ENCODE results near the gene TMED1.
"Not testable (repeated sequence)": the region's sequence is repeated elsewhere in the genome, so short reads cannot be mapped to it uniquely, and the experiment has no call there.

TMED1 gene

GRCh38 chr19:10862561-10863106 is 26.6 kb upstream of the TMED1 start:
- in situ Hi-C loops (cut with HindIII; ENCODE audit: low sequenced_read_pairs), result no loop called here

DNA sequence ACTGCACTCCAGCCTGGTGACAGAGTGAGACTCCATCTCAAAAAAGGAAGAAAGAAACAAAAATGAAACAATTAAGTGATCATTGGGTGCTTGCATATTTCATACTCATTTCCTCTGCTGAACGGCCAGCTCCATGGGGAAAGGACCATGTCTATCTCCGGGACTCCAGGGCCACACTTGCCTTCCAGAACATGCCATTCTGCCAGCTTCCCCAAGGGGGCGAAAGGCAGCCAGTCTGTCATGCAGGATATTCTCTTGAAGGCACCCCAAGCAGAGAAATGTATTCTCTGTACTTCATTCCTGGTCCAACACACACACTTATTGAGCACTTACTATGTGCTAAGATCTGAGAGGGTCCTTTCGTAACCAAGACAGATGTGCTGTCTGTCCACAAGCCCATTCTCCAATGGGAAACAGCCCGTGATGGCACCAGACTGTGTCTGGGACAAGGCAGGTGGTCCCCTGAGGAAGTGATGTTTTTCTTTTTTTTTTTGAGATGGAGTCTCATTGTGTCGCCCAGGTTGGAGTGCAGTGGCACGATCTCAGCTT is 25.2 kb upstream of the TMED1 start:
- in situ Hi-C loops (cut with HindIII; ENCODE audit: low sequenced_read_pairs), result no loop called here

GRCh38 chr19:10858204-10858828 is 22.3 kb upstream of the TMED1 start:
- in situ Hi-C loops (cut with HindIII; ENCODE audit: low sequenced_read_pairs), result no loop called here

DNA sequence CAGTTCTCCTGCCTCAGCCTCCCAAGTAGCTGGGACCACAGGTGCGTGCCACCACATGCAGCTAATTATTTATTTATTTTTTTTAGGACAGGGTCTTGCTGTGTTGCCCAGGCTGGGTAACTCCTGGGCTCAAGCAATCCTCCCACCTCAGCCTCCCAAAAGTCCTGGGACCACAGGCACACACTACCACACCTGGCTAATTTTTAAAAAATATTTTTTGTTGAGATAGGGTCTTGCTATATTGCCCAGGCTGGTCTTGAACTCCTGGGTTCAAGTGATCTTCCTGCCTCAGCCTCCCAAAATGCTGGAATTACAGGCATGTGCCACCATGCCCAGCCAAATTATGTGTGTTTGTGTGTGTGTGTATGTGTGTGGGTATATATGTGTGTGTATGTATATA is 20.9 kb upstream of the TMED1 start:
- in situ Hi-C loops (cut with HindIII; ENCODE audit: low sequenced_read_pairs), result not testable (repeated sequence)

DNA sequence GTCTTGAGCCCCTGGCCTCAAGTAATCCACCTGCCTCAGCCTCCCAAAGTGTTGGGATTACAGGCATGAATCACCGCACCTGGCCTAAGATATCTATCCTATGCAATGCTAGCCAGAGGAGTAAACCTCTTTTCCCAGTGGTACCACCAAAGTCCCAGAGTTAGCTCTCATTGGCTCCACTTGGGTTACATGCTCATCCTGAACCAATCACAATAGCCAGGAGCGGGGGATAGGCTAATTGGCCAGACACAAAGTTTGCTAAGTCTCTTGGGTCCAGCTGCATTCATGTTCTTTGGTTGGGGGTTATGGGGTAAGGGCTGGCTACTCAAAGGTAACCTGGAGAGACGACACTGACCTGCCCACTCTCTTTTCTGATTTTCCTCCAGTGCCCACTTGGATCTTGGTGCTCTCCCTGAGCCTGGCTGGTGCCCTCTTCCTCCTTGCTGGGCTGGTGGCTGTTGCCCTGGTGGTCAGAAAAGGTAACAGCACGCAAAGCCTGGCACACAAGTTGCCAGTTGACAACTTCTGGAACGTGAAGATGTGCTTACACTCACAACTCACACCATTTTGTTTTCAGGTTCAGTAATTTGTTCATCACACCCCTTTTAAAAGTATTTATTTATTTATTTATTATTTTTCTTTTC is 20.0 kb upstream of the TMED1 start:
- in situ Hi-C loops (cut with HindIII; ENCODE audit: low sequenced_read_pairs), result no loop called here

DNA sequence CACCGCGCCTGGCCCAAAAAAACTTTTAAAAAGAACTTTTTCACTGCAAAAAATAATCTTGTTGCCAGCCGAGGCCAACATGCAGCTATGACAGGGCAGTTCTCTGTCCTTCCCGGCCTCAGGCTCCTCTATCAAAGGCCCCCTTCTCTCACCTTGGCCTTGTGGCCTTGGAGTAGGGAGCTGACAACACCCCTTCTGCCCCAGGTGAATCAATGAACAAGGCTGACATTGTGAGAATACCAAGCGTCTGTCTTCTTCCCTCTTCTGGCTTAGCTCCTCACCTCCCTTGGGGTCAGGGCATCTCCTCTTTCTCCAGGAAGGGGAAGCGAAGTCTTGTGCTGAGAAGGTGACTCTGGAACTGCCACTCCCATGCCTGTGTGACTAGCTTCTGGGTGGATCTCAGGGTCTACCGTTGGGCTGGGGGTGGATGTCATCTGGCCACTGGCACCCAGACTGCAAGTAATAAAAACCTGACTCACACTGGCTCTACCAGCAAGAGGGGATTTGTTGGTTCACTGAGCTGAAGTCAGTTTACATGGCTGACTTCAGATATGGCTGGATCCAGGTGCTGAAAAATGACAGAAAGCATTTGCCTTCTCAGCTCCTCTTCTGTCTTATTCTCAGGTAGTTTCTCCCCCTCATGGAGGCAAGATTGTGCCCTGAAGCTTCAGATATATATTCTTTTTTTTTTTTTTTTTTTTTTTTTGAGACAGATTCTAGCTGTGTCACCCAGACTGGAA is 18.5 kb upstream of the TMED1 start:
- in situ Hi-C loops (cut with HindIII; ENCODE audit: low sequenced_read_pairs), result no loop called here

DNA sequence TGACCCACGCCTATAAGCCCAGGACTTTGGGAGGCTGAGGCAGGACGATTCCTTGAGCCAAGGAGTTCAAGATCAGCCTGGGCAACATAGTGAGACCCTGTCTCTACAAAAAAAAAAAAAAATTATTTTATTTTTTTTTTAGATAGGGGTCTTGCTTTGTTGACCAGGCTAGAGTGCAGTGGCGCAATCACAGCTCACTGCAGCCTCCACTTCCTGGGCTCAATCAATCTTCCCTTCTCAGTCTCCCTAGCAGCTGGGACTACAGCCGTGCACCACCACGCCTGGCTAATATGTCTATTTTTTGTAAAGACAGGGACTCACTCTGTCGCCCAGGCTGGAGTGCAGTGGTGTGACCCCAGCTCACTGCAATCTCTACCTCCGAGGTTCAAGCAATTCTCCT is 16.9 kb upstream of the TMED1 start:
- in situ Hi-C loops (cut with HindIII; ENCODE audit: low sequenced_read_pairs), result no loop called here

DNA sequence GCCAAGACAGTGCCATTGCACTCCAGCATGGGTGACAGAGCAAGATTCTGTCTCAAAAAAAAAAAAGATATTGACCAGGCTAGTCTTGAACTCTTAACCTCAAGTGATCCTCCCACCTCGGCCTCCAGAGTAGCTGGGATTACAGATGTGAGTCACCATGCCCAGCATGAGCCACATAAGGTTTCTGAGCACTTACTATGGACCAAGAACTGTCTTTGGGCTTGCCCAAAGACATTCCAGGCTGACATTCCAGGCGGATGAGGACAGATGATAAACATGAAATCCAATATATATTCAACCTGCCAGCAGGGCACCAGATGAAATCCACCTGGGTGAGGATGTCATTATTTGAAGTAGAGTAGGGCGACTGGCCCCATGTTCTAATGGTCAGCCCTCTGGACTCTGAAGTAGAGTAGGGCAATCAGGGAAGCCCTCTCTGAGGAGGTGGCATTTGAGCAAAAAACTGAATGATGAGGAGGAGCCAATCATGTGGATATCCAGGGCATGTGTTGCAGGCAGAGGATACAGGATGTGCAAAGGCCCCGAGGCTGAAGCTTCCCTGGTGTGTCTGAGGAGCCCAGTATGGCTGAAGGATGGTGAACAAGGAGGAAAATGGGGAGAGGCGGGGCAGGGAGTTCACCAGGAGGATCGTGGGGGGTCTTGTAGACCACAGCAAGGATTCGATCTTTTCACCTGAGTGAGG is 16.2 kb upstream of the TMED1 start:
- in situ Hi-C loops (cut with HindIII; ENCODE audit: low sequenced_read_pairs), result no loop called here

DNA sequence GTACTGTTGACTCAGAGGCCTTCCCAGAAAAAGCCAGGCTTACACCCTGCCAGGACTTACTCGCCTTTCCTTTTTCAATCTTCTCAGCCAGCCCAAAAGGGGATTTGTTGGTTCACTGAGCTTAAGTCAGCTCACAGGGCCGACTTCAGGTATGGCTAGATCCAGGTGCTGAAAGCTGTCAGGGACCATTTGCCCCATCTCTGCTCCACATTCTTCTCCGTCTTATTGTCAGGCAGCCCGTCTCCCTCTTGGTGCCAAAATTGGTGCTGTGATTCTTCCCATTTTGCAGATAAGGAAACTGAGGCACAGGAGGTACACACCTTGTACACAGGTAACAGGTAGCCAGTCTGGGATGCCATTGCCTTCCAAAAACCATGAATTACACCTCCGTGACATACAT is 14.6 kb upstream of the TMED1 start:
- in situ Hi-C loops (cut with HindIII; ENCODE audit: low sequenced_read_pairs), result no loop called here

GRCh38 chr19:10848230-10848856 is 12.3 kb upstream of the TMED1 start, which contains the start of gene C19orf38:
Gene C19orf38 (plus strand): TSS chr19:10848415. CDS start chr19:10848509, 94 bp downstream.
- in situ Hi-C loops (cut with HindIII; ENCODE audit: low sequenced_read_pairs), result no loop called here

DNA sequence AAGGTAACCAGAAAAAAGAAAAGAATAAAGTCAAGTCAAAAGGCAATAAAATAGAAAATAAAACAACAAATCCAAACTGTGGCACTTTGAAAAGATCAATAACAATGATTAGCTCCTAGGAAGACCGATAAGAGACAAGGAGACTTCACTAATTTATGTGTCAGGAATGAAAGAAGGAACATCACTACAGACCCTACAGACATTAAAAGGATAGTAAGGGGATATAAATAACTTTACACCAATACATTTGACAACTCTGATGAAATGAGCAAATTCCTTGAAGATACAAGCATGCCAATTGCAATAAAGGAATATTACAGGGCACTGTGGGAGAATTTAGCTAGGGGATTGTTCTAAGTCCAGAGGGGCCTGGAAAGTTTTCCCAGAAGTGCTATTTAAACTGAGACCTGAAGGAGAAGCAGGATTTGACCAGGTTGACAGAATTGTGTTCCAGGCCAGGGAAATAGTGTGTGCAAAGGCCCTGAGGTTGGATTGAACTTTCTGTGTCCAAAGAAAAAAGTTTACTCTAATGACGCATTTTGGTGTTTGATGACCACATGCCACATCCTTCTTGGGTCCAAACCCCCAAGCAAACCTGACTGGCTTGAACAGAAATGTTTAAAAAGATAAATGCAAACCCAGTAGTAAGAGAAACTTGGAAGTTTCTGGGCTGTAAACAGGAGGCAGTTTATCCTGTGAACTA is 10.6 kb upstream of the TMED1 start:
- in situ Hi-C loops (cut with HindIII; ENCODE audit: low sequenced_read_pairs), result no loop called here

- in situ Hi-C loops (cut with HindIII; ENCODE audit: low sequenced_read_pairs), result no loop called here
Observed at GRCh38 chr19:10842788-10843187, 6.8 kb upstream of the TMED1 start.

GRCh38 chr19:10839114-10840050 is 3.4 kb upstream of the TMED1 start:
- in situ Hi-C loops (cut with HindIII; ENCODE audit: low sequenced_read_pairs), result no loop called here

GRCh38 chr19:10838377-10838776 is 2.4 kb upstream of the TMED1 start:
- in situ Hi-C loops (cut with HindIII; ENCODE audit: low sequenced_read_pairs), result no loop called here

DNA sequence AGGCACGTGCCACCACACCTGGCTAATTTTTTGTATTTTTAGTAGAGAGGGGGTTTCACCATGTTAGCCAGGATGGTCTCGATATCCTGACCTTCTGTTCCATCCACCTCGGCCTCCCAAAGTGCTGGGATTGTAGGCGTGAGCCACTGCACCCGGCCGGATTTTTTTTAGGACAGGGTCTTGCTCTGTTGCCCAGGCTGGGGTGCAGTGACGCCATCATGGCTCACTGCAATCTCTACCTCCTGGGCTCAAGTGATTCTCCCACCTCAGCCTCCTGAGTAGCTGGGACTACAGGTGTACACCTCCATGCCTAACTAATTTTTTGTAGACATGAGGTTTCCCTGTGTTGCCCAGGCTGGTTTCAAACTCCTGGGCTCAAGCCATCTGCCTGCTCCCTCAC is 1.6 kb upstream of the TMED1 start:
- in situ Hi-C loops (cut with HindIII; ENCODE audit: low sequenced_read_pairs), result not testable (repeated sequence)

DNA sequence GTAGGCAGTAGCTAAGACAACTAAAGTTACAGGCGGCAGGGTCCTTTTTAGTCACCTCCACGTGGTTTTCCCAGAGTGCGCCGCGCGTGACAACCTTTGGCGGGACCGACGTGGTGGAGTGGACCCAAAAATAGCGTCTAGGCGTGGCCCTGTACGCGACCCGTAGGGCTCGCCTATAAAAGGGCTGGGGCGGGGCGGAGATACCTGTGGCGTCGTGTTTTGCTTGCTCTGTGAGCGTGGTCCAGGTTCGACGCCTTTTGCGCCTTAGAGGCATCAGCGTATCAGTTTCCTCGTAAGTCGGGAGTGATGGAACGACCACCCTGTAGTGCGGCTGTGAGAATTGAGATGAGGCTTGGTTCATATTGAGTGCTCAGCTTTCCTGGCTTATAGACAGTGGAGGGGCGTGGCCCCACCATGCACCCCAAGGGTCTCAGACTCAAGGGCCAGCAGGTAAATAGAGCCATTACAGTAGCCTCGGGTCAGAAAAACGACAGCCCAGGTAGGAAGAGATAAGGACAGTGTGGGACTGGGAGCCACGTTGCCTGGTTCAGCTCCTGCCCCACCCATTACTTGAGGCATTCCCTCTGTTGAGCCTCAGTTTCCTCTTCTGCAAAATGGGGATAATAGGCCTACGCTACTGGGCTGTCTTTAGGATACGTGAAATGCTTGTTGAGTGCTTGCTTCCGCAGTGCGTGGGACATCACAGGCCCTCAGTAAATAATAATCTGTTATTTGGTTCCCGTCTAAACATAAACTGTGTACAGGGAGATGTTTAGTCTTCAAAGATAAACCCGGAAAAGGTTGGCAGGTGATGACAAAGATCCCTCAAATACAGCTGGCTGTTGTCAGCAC is 693 bp upstream of the TMED1 start:
- in situ Hi-C loops (cut with HindIII; ENCODE audit: low sequenced_read_pairs), result no loop called here

DNA sequence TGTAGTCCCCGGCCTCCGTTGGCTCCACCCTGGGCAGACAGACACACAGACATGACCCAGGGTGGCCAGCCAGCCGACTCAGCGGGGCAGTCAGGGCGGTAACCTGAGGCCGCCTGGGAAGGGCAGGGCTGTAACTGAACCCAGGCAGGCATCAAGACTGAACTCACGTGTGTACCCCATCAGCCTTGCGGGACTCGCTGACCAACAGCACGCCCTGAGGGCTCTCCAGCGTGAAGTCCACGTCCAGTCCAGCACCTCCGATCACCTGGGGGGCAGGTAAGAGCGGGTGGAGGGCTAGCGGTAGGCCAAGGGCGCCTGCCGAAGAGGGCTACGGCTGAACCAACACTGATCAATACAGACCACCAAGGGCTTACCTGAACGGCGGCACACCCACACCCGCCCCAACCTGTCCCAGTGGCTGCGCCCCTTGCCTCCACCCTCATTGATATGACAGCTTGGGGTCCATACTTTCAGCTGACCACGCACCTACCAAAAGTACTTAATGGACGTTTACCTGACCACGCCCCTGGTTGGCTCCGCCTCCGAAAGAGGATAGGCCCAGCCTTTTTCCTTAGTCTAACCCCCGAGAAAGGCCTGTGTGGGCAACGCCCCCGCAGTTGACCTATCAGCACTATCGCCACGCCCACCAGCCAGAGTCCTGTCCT is 791 bp downstream of the TMED1 start:
- in situ Hi-C loops (cut with HindIII; ENCODE audit: low sequenced_read_pairs), result no loop called here
